GM23338 (cell line): ENCODE results near the gene WWOX. TPM values are rescaled to one million over a fixed set of nuclear protein-coding genes. Genes with fewer than 3 reads are reported as not detected.

Experiments used
- ATAC-seq: fragments of 200-7000 bp; cut with Tn5 transposase; 3 replicates; pipeline ENCODE4 v1.9.1; 2020
- DNase-seq: peaks from one replicate; pipeline ENCODE4 v3.0.0-alpha.2; 2015; ENCODE audit warnings: low spot score
- H2AFZ ChIP-seq: fragments of 200-600 bp; sonication (generic); 2 replicates; pipeline ENCODE4 v1.8.0; 2016; ENCODE audit warnings: antibody characterized with exemption, mild to moderate bottlenecking, moderate library complexity
- H3F3A ChIP-seq: fragments of 200-600 bp; sonication (generic); replicated peaks from 2 replicates; pipeline ENCODE4 v1.8.0; 2017; ENCODE audit warnings: antibody characterized with exemption, mixed run types, low read depth
- H3K27ac ChIP-seq: fragments of 200-600 bp; sonication (generic); 2 replicates; pipeline ENCODE4 v1.6.1; 2016; ENCODE audit warnings: low read depth
- H3K27me3 ChIP-seq: fragments of 200-600 bp; sonication (generic); 2 replicates; pipeline ENCODE4 v1.8.0; 2016; ENCODE audit warnings: mild to moderate bottlenecking, mixed run types, moderate library complexity; ENCODE audit not compliant: insufficient read depth
- H3K36me3 ChIP-seq: fragments of 200-600 bp; sonication (generic); 2 replicates; pipeline ENCODE4 v1.8.0; 2016; ENCODE audit warnings: mild to moderate bottlenecking; ENCODE audit not compliant: insufficient read depth
- H3K4me1 ChIP-seq: fragments of 200-600 bp; sonication (generic); 2 replicates; pipeline ENCODE4 v1.8.0; 2016; ENCODE audit warnings: mild to moderate bottlenecking, moderate library complexity; ENCODE audit not compliant: insufficient read depth
- H3K4me2 ChIP-seq: fragments of 200-600 bp; sonication (generic); 2 replicates; pipeline ENCODE4 v1.7.1; 2017; ENCODE audit warnings: mixed run types
- H3K4me3 ChIP-seq: fragments of 200-600 bp; sonication (generic); 2 replicates; pipeline ENCODE4 v1.6.1; 2016; ENCODE audit warnings: mixed run types
- H3K79me2 ChIP-seq: fragments of 200-600 bp; sonication (generic); replicated peaks from 2 replicates; pipeline ENCODE4 v1.8.0; 2017; ENCODE audit warnings: mild to moderate bottlenecking; ENCODE audit not compliant: insufficient read depth
- H3K9me2 ChIP-seq: fragments of 200-600 bp; sonication (generic); 2 replicates; pipeline ENCODE4 v1.8.0; 2017; ENCODE audit not compliant: insufficient read depth
- H4K20me1 ChIP-seq: fragments of 200-600 bp; sonication (generic); replicated peaks from 2 replicates; pipeline ENCODE4 v1.8.0; 2017; ENCODE audit warnings: mild to moderate bottlenecking; ENCODE audit not compliant: insufficient read depth
- H3K27ac Mint-ChIP-seq: 2 replicates; pipeline ENCODE4 v1.8.0; 2020; ENCODE audit warnings: inconsistent platforms, mild to moderate bottlenecking, moderate library complexity, mixed read lengths
- H3K27me3 Mint-ChIP-seq: 3 replicates; pipeline ENCODE4 v1.8.0; 2022; ENCODE audit warnings: low read depth, mild to moderate bottlenecking, moderate library complexity, mixed read lengths, inconsistent platforms; ENCODE audit not compliant: insufficient read depth, poor library complexity
- H3K36me3 Mint-ChIP-seq: 3 replicates; pipeline ENCODE4 v1.8.0; 2021; ENCODE audit warnings: low read depth, mild to moderate bottlenecking, inconsistent platforms, moderate library complexity, mixed read lengths
- H3K4me1 Mint-ChIP-seq: 3 replicates; pipeline ENCODE4 v1.8.0; 2020; ENCODE audit warnings: mild to moderate bottlenecking, inconsistent platforms, mixed read lengths
- H3K4me3 Mint-ChIP-seq: 3 replicates; pipeline ENCODE4 v1.8.0; 2021; ENCODE audit warnings: moderate library complexity, mild to moderate bottlenecking, inconsistent platforms, mixed read lengths
- H3K9me3 Mint-ChIP-seq: 3 replicates; pipeline ENCODE4 v1.8.0; 2020; ENCODE audit warnings: moderate library complexity, mild to moderate bottlenecking, inconsistent platforms, mixed read lengths
- CREB1 ChIP-seq: fragments of 250-450 bp; sonication (Bioruptor Pico); IDR thresholded peaks from 2 replicates; pipeline ENCODE4 v1.5.0; 2020; ENCODE audit warnings: low read depth, mild to moderate bottlenecking, moderate library complexity
- CTCF ChIP-seq, 2 experiments: fragments of 200-600 bp in 1 of 2; sonication (generic) in 1 of 2; conservative IDR thresholded peaks; 2 replicates each; pipeline versions ENCODE4 v1.5.1 to v1.6.1; 2016 to 2017; ENCODE audit warnings: antibody characterized with exemption in 2 of 2, low read depth in 2 of 2, mild to moderate bottlenecking in 2 of 2, moderate library complexity in 1 of 2
- ETS1 ChIP-seq: IDR thresholded peaks from 2 replicates; pipeline ENCODE4 v1.6.1; 2016; ENCODE audit warnings: antibody characterized with exemption
- EZH2 ChIP-seq: fragments of 200-600 bp; sonication (generic); IDR thresholded peaks from one replicate; pipeline ENCODE4 v1.8.0; 2017; ENCODE audit warnings: antibody characterized with exemption, mild to moderate bottlenecking, low read depth; ENCODE audit not compliant: unreplicated experiment
- EZH2phosphoT487 ChIP-seq: fragments of 200-600 bp; sonication (generic); IDR thresholded peaks from one replicate; pipeline ENCODE4 v1.8.1; 2018; ENCODE audit warnings: antibody characterized with exemption; ENCODE audit not compliant: unreplicated experiment
- JUNB ChIP-seq: IDR thresholded peaks from one replicate; pipeline ENCODE4 v1.6.1; 2016; ENCODE audit warnings: antibody characterized with exemption; ENCODE audit not compliant: unreplicated experiment
- NANOG ChIP-seq: IDR thresholded peaks from 2 replicates; pipeline ENCODE4 v1.6.1; 2016; ENCODE audit warnings: antibody characterized with exemption, borderline replicate concordance
- POLR2AphosphoS5 ChIP-seq: IDR thresholded peaks from 2 replicates; pipeline ENCODE4 v1.6.1; 2016; ENCODE audit warnings: antibody characterized with exemption, low read depth
- REST ChIP-seq: IDR thresholded peaks from one replicate; pipeline ENCODE4 v1.6.1; 2018; ENCODE audit warnings: antibody characterized with exemption; ENCODE audit not compliant: unreplicated experiment
- STAT1 ChIP-seq: IDR thresholded peaks from one replicate; pipeline ENCODE4 v1.6.1; 2016; ENCODE audit warnings: antibody characterized with exemption; ENCODE audit not compliant: unreplicated experiment
- ZNF114 ChIP-seq: fragments of 250-450 bp; sonication (Bioruptor Pico); IDR thresholded peaks from 2 replicates; pipeline ENCODE4 v1.5.0; 2020; ENCODE audit warnings: mild to moderate bottlenecking, moderate library complexity
- ZNF331 ChIP-seq: fragments of 250-450 bp; sonication (Bioruptor Pico); IDR thresholded peaks from 2 replicates; pipeline ENCODE4 v1.5.0; 2020; ENCODE audit warnings: low read depth, mild to moderate bottlenecking, moderate library complexity
- ZNF462 ChIP-seq: fragments of 250-450 bp; sonication (Bioruptor Pico); IDR thresholded peaks from 2 replicates; pipeline ENCODE4 v1.5.0; 2020; ENCODE audit warnings: mild to moderate bottlenecking, moderate library complexity
- polyA plus RNA-seq: library from polyadenylated mRNA; unstranded; fragments of >200 nt; fragmentation: Nextera tagmentation; extraction: Ambion mirVana; gene quantifications from 2 replicates; pipeline ENCODE4 v1.2.1, GENCODE V29; 2016
- total RNA-seq: library from RNA; depleted of rRNA; stranded (reverse); fragments of >200 nt; shearing (Covaris generic); gene quantifications from 2 replicates; pipeline ENCODE4 v1.2.3, GENCODE V29; 2014

The WWOX gene
- total and polyA plus RNA-seq, 2 experiments from 2014 or later = 10.0 to 19.3 TPM

DNA sequence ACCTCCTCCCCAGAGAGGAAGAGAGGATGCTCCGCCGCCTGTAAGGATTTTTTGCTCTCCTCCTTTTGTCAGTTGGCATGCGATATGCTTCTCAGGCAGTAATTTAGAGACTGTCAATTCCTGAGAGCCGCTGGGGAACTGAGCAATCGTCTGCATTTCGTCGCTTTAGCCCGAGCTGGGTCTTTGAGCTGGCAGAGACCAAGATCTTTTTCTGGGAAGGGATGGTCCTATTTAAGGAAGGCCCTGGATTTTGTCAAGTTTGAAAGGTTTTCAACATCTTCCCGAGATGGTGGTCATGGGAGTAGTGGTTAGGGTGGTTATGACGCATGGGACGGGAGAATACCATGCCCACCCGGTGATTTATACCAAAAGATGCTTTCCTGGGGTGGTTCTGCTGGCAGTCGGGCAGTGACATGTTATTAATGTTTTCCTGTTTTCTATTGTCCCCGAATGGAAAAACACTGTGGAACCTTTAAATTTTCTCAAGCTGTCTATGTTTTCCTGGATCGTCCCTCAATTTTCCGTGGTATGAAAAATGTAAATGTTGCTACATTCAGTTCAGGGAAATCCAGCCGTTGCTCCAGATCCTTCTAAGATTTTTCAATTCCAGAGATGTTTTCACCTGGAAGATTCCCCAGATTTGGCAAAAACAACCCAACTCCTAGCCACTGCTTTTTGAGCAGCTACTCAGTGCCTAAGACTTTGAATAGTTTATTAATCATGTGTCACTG is 914.6 kb downstream of the WWOX start:
- TF ChIP-seq NANOG = no peak
- no peak for TF ChIP-seq JUNB
- no peak for TF ChIP-seq ZNF331 (CRISPR knock-in tag)
- no peak for TF ChIP-seq ZNF114 (CRISPR knock-in tag)
- TF ChIP-seq ETS1 = no peak
- TF ChIP-seq EZH2 = no peak
- no peak for TF ChIP-seq REST
- no peak for TF ChIP-seq POLR2AphosphoS5
- TF ChIP-seq EZH2phosphoT487 = no peak
- TF ChIP-seq ZNF462 (CRISPR knock-in tag) = no peak
- TF ChIP-seq CREB1 = no peak
- no peak for TF ChIP-seq CTCF (conservative IDR thresholded peaks at IDR 0.05; ENCODE audit: low read depth in 2 of 2)
- TF ChIP-seq STAT1 = no peak
- H3K27ac Mint-ChIP-seq = no peak overlapping the region; the same call in 1 of the 2 replicates
- no peaks in the 10 kb centered on the region for H3K36me3 Mint-ChIP-seq
- H3K36me3 ChIP-seq = no peaks in the 10 kb centered on the region
- H3K9me3 Mint-ChIP-seq = no peaks in the 10 kb centered on the region; the same call in 2 of the 3 replicates
- no peak overlapping the region for H3K4me2 ChIP-seq
- no peaks in the 10 kb centered on the region for H3K79me2 ChIP-seq
- no peak overlapping the region for H3K27ac ChIP-seq
- H4K20me1 ChIP-seq = no peaks in the 10 kb centered on the region
- DNase-seq (no peak), ATAC-seq (no peak)
- no peak overlapping the region for H2AFZ ChIP-seq
- H3K9me2 ChIP-seq = no peaks in the 10 kb centered on the region
- H3K4me1 ChIP-seq = no peaks in the 10 kb centered on the region
- H3K27me3 ChIP-seq = no peaks in the 10 kb centered on the region
- H3K27me3 Mint-ChIP-seq = peaks cover 8% of the 10 kb centered on the region
- peaks cover 3% of the 10 kb centered on the region; the same call in 1 of the 3 replicates for H3K4me1 Mint-ChIP-seq
- H3F3A ChIP-seq = no peaks in the 10 kb centered on the region
- H3K4me3 Mint-ChIP-seq = no peak overlapping the region
- no peak overlapping the region for H3K4me3 ChIP-seq
